Left ventricle myocardium inferior (tissue), 1 donor: ENCODE data around the gene PIK3R1. TPM values are rescaled to one million over a fixed set of nuclear protein-coding genes. Genes with fewer than 3 reads are reported as not detected.

Source experiments
- DNase-seq: peaks from one replicate; pipeline ENCODE4 v3.0.0-alpha.2; 2020
- H3K27ac ChIP-seq: fragments of 200-600 bp; replicated peaks from 2 replicates; pipeline ENCODE4 v1.8.0; 2021
- H3K27me3 ChIP-seq: fragments of 200-600 bp; 2 replicates; pipeline ENCODE4 v1.8.0; 2021; ENCODE audit warnings: low read depth
- H3K36me3 ChIP-seq: fragments of 200-600 bp; 2 replicates; pipeline ENCODE4 v1.8.0; 2021
- H3K4me1 ChIP-seq: fragments of 200-600 bp; 2 replicates; pipeline ENCODE4 v1.8.0; 2021
- H3K4me3 ChIP-seq: fragments of 200-600 bp; 2 replicates; pipeline ENCODE4 v1.8.0; 2021; ENCODE audit warnings: mild to moderate bottlenecking, moderate library complexity
- H3K9me3 ChIP-seq: fragments of 200-600 bp; replicated peaks from 2 replicates; pipeline ENCODE4 v1.8.0; 2021
- CTCF ChIP-seq: fragments of 200-600 bp; IDR thresholded peaks from 2 replicates; pipeline ENCODE4 v1.8.0; 2021; ENCODE audit warnings: antibody characterized with exemption, mild to moderate bottlenecking, borderline replicate concordance
- intact Hi-C: fragments of 100-400 bp; cut with micrococcal nuclease; formaldehyde crosslinking; loops from one replicate; pipeline ENCODE4 v1.11.0; 2022
- total RNA-seq: library from RNA; stranded (reverse); fragmentation: NEBNext Ultra II Directional; extraction: Animal tissue kit (Norgen Biotek cat#: 25700); gene quantifications from one replicate; pipeline ENCODE4 v1.2.1, GENCODE V29; 2021
- donor health status: DM: no; HTN: yes; CAD: no; lungs with severe emphysema.

PIK3R1 gene
- total RNA-seq, 1 donor from 2014 or later: 132 TPM

- DNase-seq: no peak
- Histone ChIP-seq H3K27me3 (no peaks in the 10 kb centered on the region), H3K27ac (no peak overlapping the region), H3K36me3 (no peaks in the 10 kb centered on the region), H3K9me3 (peaks cover 3% of the 10 kb centered on the region), H3K4me1 (peaks cover 10% of the 10 kb centered on the region), H3K4me3 (no peak overlapping the region)
- intact Hi-C loops: no loop called here
- TF ChIP-seq CTCF: no peak
Observed at GRCh38 chr5:68317646-68318045, 102.1 kb downstream of the PIK3R1 start.

GRCh38 chr5:68318955-68319705 lies 103.6 kb downstream of the PIK3R1 start:
- TF ChIP-seq CTCF: no peak
- H3K9me3 ChIP-seq: peaks cover 3% of the 10 kb centered on the region
- H3K27me3 ChIP-seq: no peaks in the 10 kb centered on the region
- no peaks in the 10 kb centered on the region for H3K36me3 ChIP-seq
- H3K27ac ChIP-seq: no peak overlapping the region
- no peak overlapping the region for H3K4me3 ChIP-seq
- intact Hi-C loops: no loop called here
- H3K4me1 ChIP-seq: peaks cover 10% of the 10 kb centered on the region
- DNase-seq: no peak

- DNase-seq: no peak
- TF ChIP-seq CTCF: no peak
- H3K27me3 ChIP-seq: no peaks in the 10 kb centered on the region
- no peak overlapping the region for H3K27ac ChIP-seq
- H3K9me3 ChIP-seq: peaks cover 3% of the 10 kb centered on the region
- no peak overlapping the region for H3K4me3 ChIP-seq
- intact Hi-C loops: no loop called here
- peaks cover 10% of the 10 kb centered on the region for H3K4me1 ChIP-seq
- no peaks in the 10 kb centered on the region for H3K36me3 ChIP-seq
Observed at GRCh38 chr5:68319706-68320412, 104.3 kb downstream of the PIK3R1 start.

GRCh38 chr5:68320413-68320986 lies 104.9 kb downstream of the PIK3R1 start:
- Histone ChIP-seq H3K4me1 (peaks cover 10% of the 10 kb centered on the region), H3K36me3 (no peaks in the 10 kb centered on the region), H3K27me3 (no peaks in the 10 kb centered on the region), H3K27ac (no peak overlapping the region), H3K9me3 (peaks cover 3% of the 10 kb centered on the region), H3K4me3 (no peak overlapping the region)
- intact Hi-C loops: no loop called here
- TF ChIP-seq CTCF: no peak
- DNase-seq: no peak

GRCh38 chr5:68325065-68325580 lies 109.6 kb downstream of the PIK3R1 start:
- Histone ChIP-seq H3K36me3 (no peaks in the 10 kb centered on the region), H3K27me3 (no peaks in the 10 kb centered on the region), H3K4me3 (no peak overlapping the region), H3K4me1 (peaks cover 16% of the 10 kb centered on the region), H3K9me3 (no peaks in the 10 kb centered on the region), H3K27ac (no peak overlapping the region)
- intact Hi-C loops: no loop called here
- no peak for TF ChIP-seq CTCF
- DNase-seq: no peak
